Stimulated activated CD8-positive, alpha-beta memory T cell treated with anti-CD3 and anti-CD28 coated beads, Interleukin-4, amount 100 ng/mL, for 48 hours (primary cell): Measurements from ENCODE around the gene PDPN.
"Not testable (repeated sequence)": the region's sequence is repeated elsewhere in the genome, so short reads cannot be mapped to it uniquely, and the experiment has no call there.

ENCODE experiments used
- DNase-seq: peaks from one replicate; pipeline ENCODE4 v3.0.0-alpha.2; 2020

Gene PDPN, protein sequence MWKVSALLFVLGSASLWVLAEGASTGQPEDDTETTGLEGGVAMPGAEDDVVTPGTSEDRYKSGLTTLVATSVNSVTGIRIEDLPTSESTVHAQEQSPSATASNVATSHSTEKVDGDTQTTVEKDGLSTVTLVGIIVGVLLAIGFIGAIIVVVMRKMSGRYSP

DNA sequence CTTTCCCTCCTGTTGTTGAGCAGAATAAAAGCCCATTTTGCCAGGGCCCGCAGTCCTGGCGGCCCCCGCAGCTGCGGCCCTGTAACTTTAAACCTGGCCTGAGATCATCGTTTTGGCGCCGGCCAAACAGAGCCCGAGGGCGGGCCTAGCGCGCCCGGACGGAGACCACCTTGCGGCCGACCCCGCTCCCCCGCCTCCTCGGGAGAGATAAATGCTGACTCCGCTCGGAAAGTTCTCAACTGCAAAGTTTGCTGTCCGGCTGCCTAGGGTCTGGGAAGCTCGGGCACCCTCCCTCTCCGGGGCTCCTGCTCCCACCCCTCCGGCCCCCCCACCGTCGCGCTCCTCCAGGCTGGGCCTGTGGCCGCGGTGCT is at the start of gene PDPN:
PDPN (plus strand) TSS at position 238 of the 371 bp plus-strand sequence. CDS start 202 bp downstream, outside the sequence.
- DNase-seq, result no peak

DNA sequence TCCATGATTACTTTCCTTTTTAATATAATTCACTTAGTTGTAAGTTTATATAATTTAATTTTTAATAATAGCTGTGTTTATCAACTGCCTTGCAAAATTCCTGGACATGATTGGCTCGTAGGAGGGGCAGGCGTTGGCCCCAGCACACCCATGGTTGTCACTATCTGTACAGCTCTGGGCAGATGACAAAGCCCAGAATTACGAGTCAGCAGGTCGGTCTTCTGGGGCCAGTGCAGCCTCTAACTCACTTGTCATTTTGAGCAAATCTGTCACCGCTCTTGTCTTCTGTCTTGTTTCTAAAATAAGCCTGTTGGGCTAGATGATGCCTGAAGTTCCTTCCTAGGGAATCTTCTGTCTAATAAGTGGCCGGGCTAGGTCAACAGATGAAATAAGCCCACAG is 48.4 kb upstream of the PDPN start:
- no peak for DNase-seq

DNA sequence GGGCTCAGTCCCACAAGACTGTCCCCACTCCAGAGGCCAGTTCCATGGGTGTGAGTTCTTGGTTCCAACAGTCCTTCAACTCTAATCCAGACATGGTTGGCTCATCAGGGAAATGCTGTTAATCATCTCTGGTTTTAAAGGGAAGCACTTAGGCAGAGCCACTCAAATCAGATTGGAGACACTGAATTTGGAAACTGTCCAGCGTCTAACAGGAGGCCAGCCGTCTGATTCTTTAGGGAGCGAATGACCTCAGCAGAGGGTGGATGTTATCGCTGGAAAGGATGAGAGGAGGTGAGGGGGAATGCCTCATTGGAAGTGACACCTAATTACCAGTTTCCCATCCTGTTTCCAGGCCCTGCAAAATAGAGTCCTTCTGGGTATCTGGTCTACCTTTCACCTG is 47.1 kb upstream of the PDPN start:
- DNase-seq, result no peak

- no peak for DNase-seq
Measured at GRCh38 chr1:13538832-13539231, 44.8 kb upstream of the PDPN start.

- DNase-seq, result no peak
Measured at GRCh38 chr1:13539683-13540082, 43.9 kb upstream of the PDPN start.

DNA sequence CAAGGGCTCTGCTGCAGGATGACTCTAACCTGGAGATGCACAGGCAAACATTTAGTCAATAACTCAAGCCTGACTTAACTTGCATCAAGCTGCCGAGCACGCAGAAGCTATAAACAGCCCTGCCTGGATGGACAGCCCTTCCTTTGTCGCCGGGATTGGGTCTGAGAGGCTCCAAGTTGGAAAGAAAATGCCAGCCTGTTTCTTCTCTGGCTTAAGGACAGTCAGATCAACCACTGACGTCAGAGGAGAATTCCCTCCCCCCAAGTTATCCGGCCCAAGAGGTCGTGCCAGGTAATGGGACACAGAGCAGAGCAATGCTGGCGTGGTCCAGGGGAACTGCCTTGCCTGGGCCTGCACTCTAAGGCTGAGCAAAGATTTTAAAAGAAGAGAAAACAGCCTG is 42.8 kb upstream of the PDPN start:
- no peak for DNase-seq

- DNase-seq, result no peak
Measured at GRCh38 chr1:13541435-13542215, 42.0 kb upstream of the PDPN start.

DNA sequence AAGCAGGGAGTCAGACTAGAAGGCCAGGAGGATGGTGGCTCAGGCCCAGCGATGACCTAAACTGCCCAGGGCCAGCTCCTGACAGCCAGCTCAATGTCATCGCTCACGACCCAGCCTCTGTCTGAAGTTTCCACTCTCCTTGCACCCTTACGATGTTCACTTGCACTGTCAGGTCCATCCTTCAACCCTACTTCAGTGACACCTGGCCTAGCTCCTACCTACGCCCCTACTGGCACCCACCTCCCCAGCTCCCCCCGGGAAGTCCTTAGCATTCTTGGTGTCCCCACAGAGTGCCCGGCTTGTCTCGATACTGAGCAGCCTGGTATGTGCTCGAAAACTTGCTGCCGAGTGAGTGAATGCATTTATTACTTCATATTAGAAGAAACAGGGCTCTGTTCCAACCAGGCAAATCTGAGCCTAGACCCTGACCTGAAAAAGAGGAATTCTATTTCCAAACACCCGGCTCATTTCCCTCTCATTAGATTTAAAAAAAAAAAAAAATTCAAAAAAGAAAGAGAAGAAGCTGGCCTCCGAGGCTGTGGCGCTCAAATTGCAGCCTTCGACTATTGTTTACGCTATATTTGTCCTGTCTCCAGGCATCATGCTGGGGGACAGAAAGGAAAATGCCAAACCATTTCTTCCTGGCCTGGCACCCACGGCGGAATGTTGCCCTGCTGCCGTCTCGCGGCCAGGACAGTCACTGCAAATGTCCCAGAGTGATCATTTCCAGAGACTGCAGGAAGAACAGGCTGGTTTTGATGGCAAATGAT is 40.0 kb upstream of the PDPN start:
- no peak for DNase-seq

DNA sequence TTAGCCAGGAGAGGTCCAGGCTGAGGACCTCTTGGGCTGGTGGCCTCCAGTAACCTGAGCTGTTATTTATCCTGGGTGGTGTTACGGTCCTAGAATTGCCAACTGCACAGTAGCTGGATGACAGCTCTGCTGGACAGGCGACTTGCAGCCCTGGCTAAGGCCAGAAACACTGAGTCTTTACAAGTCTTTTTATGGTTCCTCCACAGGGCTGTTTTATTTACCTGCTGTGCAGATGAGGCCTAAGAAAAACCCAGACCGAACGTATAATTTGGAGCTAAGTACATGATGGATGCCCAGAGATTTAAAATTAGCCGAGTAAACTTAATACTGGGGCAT is 39.4 kb upstream of the PDPN start:
- DNase-seq, result no peak

- no peak for DNase-seq
Measured at GRCh38 chr1:13546791-13547190, 36.8 kb upstream of the PDPN start.

DNA sequence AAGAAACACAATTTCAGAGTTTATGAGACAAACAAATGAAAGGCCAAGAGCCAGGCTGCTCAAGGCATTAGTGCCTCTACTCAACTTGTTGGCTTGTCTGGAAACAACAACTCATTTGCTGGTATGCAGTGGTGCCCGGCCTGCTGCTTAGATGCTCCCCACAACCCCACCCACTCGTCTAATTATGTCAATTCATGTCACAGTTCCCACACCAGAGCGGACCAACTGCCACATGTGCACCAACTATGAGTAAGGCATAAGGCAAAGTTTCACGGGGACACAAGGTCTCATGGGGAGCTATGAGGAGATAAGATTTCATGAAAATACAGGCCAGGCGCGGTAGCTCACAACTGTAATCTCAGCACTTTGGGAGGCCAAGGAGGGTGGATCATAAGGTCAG is 35.4 kb upstream of the PDPN start:
- DNase-seq, result no peak

DNA sequence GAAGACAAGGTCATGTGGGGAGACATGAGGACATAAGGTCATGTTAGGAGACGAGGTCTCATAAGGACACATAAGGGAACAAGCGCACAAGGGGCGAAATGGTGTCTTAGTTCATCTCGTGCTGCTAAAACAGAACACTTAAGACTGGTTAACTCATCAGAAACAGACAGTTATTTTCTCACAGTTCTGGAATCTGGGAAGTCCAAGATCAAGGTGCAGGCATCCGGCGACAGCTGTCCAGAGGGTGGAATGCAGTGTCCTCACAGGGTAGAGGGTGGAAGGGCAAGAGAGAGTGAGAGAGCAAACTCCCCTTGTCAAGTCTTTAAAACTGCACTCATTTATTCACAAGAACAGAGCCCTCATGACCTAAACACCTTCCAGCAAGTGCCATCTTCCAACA is 34.6 kb upstream of the PDPN start:
- DNase-seq, result no peak

- no peak for DNase-seq
Measured at GRCh38 chr1:13549521-13549920, 34.1 kb upstream of the PDPN start.

GRCh38 chr1:13550663-13551062 is 33.0 kb upstream of the PDPN start:
- no peak for DNase-seq

DNA sequence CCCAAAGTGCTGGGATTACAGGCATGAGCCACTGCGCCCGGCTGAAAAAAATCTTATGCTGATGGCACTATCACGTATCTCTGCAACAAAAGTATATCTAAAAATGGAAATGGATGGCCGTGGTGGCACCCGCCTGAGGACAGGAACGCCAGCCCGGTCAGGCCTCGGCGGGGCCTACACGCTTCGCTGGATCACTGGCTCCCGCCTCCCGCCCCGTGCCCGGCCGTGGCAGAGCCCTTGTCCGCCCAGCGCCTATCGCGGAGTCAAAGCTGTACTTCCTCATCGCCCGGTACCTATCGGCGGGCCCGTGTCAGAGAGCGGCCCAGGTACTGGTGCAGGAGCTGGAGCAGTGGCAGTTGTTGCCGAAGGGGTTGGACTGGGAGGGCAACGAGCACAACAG is 28.8 kb upstream of the PDPN start:
- no peak for DNase-seq

DNA sequence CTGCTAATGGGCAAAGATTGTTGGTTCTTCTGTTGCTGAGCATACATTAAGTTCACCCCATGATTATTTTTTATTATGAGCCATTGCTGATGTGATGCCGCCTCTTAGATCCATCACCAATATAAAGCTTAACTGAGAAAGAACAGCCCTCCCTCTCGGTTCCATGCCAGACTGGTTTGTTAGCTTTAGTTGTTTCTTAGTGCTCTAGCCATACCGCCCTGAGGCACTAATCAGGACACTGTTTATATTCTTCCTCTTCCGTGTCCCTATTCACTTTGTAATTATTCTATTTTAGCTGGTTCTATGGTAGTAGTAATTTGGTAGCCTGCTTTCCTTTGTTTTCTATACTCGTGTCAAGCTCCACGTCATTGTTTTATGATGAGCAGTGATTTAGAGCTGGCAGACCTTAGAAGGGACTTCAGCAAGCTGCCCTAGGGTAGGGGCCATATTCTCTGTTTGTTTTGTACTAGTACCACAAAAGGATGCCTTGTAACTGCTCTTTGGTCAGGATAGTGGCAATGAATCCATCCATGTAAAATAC is 27.3 kb upstream of the PDPN start:
- no peak for DNase-seq

DNA sequence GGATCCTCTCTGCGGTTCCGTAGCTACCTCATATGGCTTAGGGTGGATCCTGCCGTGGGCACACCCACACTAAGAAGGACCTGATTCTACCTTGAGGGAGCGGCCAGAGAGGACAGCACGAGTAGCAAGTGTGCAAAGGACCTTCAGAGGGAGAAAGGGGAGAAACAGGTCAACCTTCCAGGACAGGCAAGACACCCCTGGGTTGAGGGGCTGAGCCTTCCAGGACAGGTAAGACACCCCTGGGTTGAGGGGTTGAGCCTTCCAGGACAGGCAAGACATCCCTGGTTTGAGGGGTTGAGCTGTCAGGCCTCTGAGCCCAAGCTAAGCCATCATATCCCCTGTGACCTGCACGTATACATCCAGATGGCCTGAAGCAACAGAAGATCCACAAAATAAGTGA is 23.1 kb upstream of the PDPN start:
- DNase-seq, result no peak

GRCh38 chr1:13562981-13563380 is 20.7 kb upstream of the PDPN start:
- not testable (repeated sequence) for DNase-seq

- DNase-seq, result no peak
Measured at GRCh38 chr1:13564073-13564472, 19.6 kb upstream of the PDPN start.

DNA sequence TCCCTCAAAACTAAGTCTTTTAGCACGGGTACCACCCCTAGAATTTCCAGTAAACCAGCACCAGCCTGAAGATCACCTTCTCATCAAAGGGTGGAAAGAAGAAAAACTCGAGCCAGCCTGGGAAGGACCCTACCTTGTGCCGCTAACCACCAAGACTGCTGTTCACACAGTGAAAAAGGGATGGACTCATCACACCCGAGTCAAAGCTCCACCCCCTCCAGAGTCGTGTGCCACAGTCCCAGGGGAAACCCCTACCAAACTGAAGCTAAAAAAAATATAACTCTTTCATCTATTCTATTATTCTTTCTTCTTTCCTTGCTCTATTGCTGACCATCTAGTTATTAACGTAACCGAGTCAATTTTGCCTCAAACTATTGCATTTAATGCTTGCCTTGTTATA is 13.2 kb upstream of the PDPN start:
- not testable (repeated sequence) for DNase-seq

DNA sequence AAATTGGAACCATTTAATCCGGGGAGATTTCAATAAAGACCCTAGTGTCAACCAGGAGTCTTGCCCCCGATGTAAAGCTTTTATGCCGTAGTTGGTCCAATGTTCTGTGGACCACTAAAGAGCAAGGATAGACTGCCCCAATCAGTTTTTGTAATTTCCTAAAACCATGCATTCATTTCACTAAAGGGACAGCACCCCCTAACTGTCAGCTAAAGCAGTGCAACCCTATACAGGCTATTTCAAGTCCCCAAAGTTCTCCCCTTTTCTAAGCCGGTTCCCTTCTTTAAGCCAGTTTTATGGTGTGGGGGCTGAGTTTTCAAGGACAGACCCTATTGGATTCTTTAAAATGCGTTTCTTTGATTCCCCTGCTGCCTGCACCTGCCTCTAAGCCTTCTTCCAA is 12.7 kb upstream of the PDPN start:
- DNase-seq, result no peak

- no peak for DNase-seq
Measured at GRCh38 chr1:13573586-13573985, 10.0 kb upstream of the PDPN start.

DNA sequence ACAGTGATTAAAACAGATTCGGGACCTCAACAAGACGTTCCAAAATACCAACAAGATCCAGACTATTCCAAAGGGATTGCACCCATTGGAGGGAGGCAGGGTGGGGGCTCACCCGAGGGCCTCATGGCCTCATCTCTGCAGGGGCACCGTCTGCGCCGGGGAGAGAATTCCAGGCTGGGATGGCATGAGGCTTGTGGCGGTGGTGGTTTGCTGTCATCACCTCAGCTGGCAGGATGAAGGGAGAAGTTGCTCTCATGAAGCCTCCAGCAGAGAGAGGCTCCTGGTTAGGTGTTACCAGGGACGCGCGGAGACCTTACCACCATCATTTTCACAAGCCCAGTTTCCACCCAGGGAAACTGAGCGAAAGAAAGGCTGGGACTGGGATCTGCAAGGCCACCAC is 6.7 kb upstream of the PDPN start:
- DNase-seq, result no peak

DNA sequence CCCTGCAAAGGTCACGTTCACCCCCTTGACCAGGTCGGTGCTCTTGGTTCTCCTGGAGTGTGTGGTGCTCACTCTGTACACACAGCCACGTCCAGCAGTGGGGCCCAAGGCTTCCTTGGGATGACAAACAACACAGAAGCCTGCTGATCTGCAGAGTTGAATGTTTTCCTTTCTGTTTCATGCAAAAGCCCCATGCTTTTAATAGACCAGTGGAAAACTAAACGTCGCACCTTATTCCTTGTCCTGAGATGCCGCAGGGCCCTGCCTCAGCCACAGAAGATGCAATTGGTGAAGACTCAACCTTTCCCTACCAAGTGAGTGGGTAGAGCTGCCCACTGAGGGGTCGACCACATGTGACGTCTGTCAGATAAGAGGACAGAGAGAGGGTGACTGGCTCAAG is 5.8 kb upstream of the PDPN start:
- DNase-seq, result no peak
